GM18519 (cell line): ENCODE results near the gene GALNT9.
"Not testable (repeated sequence)": the region's sequence is repeated elsewhere in the genome, so short reads cannot be mapped to it uniquely, and the experiment has no call there.

Experiments used
- ATAC-seq: cut with Tn5 transposase; IDR thresholded peaks from one replicate; pipeline ENCODE4 v1.9.1; 2021; ENCODE audit warnings: mild to moderate bottlenecking, moderate library complexity; ENCODE audit not compliant: unreplicated experiment, low FRiP score

GALNT9 gene

DNA sequence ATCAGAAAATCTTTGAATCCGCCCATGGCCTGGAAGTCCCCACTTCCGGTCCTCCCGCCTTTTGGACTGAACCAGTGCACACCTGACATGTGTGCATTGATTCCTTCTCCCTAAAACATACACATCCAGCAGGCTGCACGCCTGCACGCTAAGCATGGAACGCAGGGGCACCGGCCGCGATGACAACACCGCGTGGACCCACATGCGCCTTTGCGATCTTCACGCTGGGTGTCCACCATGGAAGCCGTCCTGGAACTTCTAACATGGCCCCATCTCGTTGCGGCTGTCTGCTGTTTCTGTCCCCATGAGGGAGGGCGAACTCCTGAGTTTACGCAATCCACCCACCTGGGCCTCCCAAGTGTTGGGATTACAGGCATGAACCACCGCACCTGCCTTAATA, 73.7 kb downstream of the GALNT9 start:
- ATAC-seq: no peak

- ATAC-seq: no peak
Observed at GRCh38 chr12:132253698-132254480, 75.5 kb downstream of the GALNT9 start.

DNA sequence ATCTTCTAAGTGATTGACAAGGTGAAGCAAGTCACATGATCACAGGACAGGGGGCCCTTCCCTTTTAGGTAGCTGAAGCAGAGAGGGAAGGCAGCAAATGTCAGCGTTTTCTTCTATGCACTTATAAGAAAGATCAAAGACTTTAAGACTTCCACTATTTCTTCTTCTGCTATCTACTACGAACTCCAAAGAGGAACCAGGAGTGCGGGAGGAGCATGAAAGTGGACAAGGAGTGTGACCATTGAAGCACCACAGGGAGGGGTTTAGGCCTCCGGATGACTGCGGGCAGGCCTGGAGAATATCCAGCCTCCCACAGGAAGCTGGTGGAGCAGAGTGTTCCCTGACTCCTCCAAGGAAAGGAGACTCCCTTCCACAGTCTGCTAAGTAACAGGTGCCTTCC, 76.4 kb downstream of the GALNT9 start:
- not testable (repeated sequence) for ATAC-seq

DNA sequence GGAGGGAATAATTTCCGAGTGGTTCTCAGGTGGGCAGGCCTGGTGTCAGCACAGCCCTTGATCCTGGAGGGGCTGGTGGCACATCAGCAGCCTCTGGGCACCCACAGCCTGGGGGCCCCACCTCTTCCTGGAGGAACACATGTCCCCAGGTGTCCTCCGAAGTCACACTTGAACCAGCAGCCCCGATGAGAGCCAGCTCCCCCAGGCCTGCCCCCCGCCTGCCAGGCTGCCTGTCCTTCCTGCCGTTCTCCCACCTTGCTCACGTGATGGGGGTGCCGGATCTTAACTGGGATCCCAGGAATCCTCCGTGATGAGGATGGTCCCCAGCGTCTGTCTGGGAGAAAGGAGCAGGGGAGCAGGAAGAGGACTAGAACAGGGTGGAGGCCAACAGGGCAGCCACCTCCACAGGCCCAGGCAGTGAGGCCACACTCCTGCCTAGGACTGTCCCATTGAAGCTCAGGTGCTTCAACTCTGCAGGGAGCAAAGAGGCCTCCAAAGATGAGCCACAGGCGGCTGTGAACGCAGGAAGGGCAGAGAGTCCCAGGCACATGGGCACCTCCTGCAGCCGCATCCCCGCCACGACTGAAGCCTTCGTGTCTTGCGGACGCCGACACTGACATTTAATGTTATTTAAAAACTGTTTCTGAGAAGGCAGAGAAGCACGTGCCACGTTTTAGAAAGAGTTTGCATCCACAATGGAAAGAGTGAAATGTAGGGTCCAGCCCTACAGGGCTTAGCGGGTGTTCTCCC, 77.5 kb downstream of the GALNT9 start:
- ATAC-seq: no peak

DNA sequence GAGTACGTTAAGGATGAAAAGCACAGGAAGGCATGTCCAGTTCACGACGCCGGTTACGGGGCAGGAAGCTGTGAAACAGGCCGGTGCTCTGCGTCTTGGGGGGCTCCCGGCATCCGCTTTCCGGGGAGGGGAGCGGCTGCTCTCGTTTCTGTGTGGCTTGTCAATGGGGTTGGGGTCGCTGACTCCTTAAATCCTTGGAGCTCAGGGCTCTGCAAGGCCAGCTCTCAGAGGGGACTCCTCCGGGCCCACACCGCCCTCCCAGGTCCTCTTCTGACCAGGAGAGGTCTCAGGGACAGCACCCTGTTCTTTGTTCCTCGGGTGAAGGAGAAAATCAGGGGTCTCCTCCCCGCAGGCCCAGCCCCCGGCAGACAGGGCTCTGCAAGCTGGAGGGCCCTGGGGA, 78.1 kb downstream of the GALNT9 start:
- no peak for ATAC-seq

DNA sequence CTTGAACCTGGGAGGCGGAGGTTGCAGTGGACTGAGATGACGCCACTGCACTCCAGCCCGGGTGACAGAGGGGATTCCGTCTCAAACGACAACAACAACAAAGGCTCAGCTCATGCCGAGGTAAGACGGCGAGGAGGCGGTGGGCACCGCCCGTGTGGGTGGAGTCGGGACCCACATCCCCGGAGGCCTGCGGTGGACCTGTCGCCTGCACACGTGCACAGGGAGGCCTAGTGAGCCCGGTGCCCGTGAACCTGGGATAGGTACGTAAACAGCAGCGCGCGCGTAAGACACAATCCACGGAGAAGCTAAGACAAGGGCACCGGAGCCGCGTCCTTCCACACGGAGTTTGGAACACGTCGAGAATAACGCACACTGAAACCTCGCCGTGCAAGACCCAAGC, 78.7 kb downstream of the GALNT9 start:
- no peak for ATAC-seq

GRCh38 chr12:132249689-132250478, 79.5 kb downstream of the GALNT9 start:
- no peak for ATAC-seq

DNA sequence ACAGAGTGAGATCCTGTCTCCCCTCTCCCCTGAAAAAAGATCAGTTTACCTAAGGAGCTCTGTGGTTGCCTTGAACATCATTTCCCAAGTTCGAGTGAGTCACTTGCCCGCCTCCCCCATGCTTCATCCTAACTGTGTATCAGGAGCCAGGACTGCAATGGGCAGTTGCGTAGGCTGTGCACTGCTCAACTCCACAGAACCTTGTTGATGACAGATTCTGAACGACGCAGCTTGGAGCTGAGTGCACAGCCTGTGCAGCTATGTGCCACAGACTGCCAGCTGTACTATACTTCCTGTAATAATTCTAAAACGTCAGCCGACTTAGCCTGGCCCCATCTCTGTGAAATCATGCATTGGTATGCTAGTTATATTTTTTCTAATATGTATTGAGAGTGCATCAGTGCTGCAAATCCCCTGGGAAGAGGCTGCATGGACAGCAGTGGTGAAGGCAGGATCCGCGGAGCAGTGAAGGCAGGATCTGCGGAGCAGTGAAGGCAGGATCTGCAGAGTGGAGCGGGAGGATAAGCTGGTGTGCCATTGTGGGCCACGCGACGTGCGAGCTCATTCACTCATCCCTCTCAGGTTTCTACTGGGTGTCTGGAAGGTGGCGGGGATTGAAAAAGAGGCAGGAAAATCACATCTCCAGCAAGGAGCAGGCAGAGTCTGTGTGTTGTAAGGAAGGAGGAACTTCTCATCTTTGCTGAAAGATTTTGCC, 80.8 kb downstream of the GALNT9 start:
- no peak for ATAC-seq

GRCh38 chr12:132247718-132248452, 81.5 kb downstream of the GALNT9 start:
- ATAC-seq: no peak

- no peak for ATAC-seq
Observed at GRCh38 chr12:132246997-132247717, 82.2 kb downstream of the GALNT9 start.

GRCh38 chr12:132245521-132246101, 83.8 kb downstream of the GALNT9 start:
- ATAC-seq: no peak

- ATAC-seq: no peak
Observed at GRCh38 chr12:132244724-132245295, 84.6 kb downstream of the GALNT9 start.

DNA sequence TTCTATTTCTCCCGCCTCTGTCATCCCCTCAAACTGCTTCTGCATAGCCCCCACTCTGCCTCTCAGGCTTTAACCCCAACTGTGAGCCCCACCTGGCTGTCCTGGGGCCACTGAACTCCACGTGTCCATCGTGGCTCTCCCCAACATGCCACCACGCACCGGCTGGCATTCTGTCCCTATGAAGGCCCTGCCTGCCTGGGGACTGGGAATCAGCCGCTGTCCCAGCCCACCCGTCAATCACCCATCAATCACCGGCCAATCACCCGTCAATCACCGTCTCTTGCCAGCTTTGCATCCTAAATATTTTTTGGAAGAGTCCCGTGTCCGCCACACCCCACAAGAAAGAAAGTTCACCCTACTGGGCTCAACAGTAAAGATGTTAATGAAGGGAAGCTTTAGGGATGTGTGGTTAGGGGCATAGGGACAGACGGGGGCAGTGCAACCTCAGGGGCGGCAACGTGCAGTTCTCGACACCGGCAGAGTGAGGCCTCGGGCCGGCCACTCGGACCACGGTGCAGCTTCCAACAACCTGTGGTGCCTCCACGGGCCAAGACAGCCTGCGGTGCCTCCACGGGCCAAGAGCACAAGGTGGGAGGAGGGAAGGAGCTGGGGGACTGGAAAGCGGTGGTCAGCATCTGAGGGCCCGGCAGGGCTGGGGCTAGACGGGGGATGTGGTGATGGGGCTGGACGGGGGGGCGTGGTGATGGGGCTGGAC, 85.6 kb downstream of the GALNT9 start:
- ATAC-seq: no peak

GRCh38 chr12:132243171-132243570, 86.2 kb downstream of the GALNT9 start:
- ATAC-seq: not testable (repeated sequence)

DNA sequence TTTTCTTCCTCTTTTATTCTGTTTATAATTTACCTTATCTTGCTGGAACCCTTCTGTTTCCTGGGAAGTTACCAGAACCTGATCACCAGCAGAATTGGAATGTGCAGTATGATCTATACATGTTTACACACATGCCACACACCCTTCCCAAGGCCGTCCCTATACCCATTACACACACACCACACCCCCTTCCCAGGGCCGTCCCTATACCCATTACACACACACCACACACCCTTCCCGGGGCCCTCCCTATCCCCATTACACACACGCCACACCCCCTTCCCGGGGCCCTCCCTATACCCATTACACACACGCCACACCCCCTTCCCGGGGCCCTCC, 88.8 kb downstream of the GALNT9 start:
- ATAC-seq: not testable (repeated sequence)

DNA sequence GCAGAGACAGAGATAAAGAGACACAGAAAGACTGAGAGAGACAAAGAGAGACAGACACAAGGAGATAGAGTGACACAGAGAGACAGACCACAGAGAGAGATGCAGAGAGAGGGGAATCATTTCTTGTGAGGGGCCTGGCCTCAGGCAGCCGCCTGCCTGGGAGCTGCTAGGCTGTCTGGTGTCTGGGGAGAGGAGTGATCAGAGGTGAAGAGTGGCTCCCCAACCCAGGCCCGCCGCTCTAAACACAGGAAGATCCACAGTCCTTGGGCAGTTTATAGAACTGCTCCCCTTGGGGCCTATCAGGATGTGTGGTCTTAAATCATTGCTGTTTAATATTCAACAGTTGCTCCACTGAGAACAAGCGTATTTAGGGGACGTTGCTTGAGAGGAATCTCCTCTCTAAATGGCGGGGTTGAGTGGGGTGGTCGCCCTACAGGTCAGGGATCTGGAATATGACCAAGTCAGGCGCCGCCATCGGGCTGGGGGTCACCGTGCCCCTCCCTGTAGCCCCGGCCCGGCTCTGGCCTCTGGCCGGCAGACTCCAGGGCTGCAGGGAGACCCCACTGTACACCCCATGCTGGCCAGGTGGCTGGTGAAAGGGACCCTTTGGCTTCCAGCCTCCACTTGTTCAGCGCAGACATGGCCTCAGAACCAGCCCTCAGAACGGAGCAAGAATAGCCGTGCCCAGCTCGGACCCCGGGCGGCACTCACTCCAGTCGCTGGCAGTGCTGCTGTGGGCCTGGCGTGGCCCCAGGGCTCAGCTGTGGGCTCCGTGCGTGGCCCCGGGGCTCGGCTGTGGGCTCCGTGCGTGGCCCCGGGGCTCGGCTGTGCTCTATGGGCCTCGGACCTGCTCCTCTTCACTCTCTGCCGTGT, 89.4 kb downstream of the GALNT9 start:
- ATAC-seq: no peak

DNA sequence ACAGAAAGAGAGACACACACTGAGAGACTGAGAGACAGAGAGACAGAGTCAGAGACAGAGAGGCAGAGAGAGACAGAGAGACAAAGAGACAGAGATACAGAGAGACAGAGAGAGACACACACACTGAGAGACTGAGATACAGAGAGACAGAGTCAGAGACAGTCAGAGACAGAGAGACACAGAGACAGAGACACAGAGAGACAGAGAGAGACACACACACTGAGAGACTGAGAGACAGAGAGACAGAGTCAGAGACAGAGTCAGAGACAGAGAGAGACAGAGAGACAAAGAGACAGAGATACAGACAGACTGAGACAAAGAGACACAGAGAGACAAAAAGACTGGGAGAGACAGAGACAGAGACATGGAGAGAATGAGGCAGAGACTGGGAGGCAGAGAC, 90.0 kb downstream of the GALNT9 start:
- no peak for ATAC-seq
